Activated naive CD4-positive, alpha-beta T cell treated with anti-CD3 and anti-CD28 coated beads, Interleukin-2, amount 10 ng/mL, durations not matched to agents 7 days and 5 days (primary cell): ENCODE data around the gene ZNF184.

Source experiments
- CTCF ChIA-PET: fragments of 350-600 bp; sonication (Branson Sonifier 250); formaldehyde crosslinking; loops from one replicate; lab custom pipeline; 2021; ENCODE audit warnings: antibody characterized with exemption; lab: Charles Lee
- DNase-seq: peaks from one replicate; pipeline ENCODE4 v3.0.0-alpha.2; 2020
- H3K27ac Mint-ChIP-seq: one replicate; pipeline ENCODE4 v1.8.0; 2021; ENCODE audit warnings: mild to moderate bottlenecking, moderate library complexity, mixed read lengths
- H3K27me3 Mint-ChIP-seq: one replicate; pipeline ENCODE4 v1.8.0; 2021; ENCODE audit warnings: mild to moderate bottlenecking, mixed read lengths
- H3K36me3 Mint-ChIP-seq: one replicate; pipeline ENCODE4 v1.8.0; 2021; ENCODE audit warnings: mixed read lengths
- H3K4me1 Mint-ChIP-seq: one replicate; pipeline ENCODE4 v1.8.0; 2021; ENCODE audit warnings: mixed read lengths
- H3K4me3 Mint-ChIP-seq: one replicate; pipeline ENCODE4 v1.8.0; 2021; ENCODE audit warnings: mild to moderate bottlenecking, moderate library complexity, mixed read lengths
- H3K9me3 Mint-ChIP-seq: one replicate; pipeline ENCODE4 v1.8.0; 2021; ENCODE audit warnings: mixed read lengths

The ZNF184 gene

DNA sequence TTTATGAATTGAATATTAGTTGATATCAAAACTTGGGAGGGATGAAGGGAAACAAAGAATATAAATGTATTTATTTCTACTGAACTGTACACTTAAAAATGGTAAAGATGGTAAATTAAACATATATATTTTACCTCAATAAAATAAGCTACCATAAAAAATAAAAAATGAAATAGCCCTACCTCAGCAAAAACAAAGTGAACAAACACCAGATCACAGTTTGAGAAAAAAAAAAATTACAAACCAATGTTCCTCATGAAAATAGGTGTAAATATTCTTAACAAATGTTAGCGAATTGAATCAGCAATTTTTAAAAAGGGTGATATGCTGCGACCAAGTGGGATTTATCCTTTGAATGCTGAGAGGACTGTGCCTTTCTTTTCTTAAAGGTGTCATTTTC lies 28.3 kb upstream of the ZNF184 start:
- Mint-ChIP-seq H3K27ac (no peak overlapping the region), H3K9me3 (peaks cover 2% of the 10 kb centered on the region), H3K4me3 (no peak overlapping the region), H3K4me1 (peaks cover 24% of the 10 kb centered on the region), H3K36me3 (peaks cover 2% of the 10 kb centered on the region), H3K27me3 (peaks cover 58% of the 10 kb centered on the region)
- no peak for DNase-seq
- CTCF ChIA-PET: no interaction called here

DNA sequence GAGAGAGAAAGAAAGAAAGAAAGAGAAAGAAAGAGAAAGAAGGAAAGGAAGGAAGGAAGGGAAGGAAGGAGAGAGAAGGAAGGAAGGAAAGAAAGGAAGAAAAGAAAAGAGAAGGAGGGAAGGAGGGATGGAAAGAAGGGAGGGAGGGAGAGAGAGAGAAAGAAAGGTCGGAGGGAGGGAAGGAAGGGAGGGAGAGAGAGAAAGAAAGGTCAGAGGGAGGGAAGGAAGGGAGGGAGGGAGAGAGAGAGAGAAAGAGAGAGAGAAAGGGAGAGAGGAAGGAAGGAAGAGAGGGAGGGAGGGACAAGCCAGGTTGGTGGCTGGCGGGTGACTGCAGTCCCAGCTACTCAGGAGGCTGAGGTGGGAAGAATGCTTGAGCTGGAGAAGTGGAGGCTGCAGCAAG lies 27.3 kb upstream of the ZNF184 start:
- Mint-ChIP-seq H3K4me1 (peaks cover 34% of the 10 kb centered on the region), H3K36me3 (peaks cover 5% of the 10 kb centered on the region), H3K27me3 (peaks cover 60% of the 10 kb centered on the region), H3K4me3 (no peak overlapping the region), H3K9me3 (peaks cover 2% of the 10 kb centered on the region), H3K27ac (no peak overlapping the region)
- no peak for DNase-seq
- CTCF ChIA-PET: no interaction called here

DNA sequence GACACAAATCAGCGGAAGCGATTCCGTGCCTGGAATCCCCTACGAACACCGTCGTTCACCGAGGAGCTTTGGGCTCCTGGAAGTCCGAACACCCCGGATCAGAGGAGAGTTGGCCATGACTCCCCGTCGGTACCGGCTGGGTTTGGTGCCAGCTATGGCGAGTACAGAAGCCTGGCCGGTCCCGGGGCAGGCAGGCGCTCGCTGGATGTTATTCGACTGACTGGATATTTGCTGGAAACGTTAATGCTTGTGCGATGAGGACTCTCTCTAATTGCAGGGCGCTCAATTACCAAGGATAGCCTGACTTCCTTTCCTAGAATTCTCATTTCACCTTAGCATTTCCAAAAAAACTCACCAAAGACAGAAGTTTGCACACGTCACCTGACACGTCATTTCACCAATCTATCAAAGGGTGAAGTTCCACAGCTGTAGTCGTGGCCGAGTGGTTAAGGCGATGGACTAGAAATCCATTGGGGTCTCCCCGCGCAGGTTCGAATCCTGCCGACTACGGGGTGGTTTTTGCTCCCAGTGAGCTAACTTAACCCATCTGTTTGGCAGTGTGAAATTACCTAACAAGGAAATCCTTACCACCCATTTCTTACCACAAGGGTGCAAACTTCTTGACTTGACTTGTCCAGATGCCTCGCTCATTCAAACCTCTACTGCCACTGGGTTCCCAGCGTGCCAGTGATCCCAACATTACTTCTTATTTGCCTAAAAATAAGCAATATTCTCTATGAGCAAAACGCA lies 22.7 kb upstream of the ZNF184 start:
- Mint-ChIP-seq H3K27me3 (peaks cover 57% of the 10 kb centered on the region), H3K4me1 (peaks cover 17% of the 10 kb centered on the region), H3K9me3 (peaks cover 2% of the 10 kb centered on the region), H3K36me3 (peaks cover 5% of the 10 kb centered on the region), H3K4me3 (peak overlapping the region; percentile 60), H3K27ac (peak overlapping the region; percentile 28)
- DNase-seq: peak; percentile 39
- CTCF ChIA-PET: interaction anchor here (0.6 to 1.5 kb wide), 2 partner anchors 114 to 191 kb away, joined by 4 read pairs; no protein-coding TSS in a partner anchor

DNA sequence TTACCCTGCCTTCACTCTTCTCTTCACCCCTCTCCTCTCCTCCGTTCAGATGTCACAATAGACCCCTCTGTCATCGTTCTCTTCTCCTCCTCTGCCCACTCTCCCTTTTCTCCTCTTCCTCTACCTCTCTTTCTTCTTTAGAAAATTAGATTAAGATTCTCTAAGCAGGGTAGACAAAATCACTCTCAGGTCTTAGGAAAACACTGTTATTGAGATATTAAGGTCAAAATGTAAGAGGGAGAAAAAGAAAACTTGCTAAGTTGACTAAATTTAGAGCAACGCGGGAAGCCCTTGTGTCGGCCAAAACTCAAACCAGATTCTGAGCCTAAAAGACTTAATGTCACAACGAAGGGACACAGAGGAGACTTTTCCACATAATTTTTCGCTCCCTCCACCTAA lies 22.1 kb upstream of the ZNF184 start:
- no peak overlapping the region for H3K27ac Mint-ChIP-seq

DNA sequence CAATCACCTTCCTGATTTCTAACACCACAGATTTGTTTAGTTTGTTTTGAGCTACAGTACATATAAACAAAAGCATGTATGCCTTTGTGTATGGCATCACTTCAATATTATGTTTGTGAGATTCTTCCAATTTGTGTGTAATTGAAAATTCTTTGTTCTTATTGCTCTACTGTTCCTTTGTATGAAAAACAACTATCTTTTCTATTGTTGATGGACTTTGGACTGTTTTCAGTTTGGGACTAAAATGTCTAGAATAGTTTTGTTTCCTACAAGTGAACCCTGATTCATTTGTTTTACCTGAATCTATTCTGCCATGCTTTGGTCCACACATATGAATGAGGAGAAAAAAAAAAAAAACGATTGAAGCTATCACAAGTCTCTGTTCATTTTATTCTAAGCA lies 21.2 kb upstream of the ZNF184 start:
- CTCF ChIA-PET: no interaction called here
- peaks cover 2% of the 10 kb centered on the region for H3K9me3 Mint-ChIP-seq
- H3K27ac Mint-ChIP-seq: no peak overlapping the region
- peaks cover 17% of the 10 kb centered on the region for H3K4me1 Mint-ChIP-seq
- H3K27me3 Mint-ChIP-seq: peaks cover 44% of the 10 kb centered on the region
- no peak for DNase-seq
- no peak overlapping the region for H3K4me3 Mint-ChIP-seq
- peaks cover 5% of the 10 kb centered on the region for H3K36me3 Mint-ChIP-seq

More for the DNA sequence above, 22.1 kb upstream of the ZNF184 start:
- Mint-ChIP-seq H3K9me3 (peaks cover 2% of the 10 kb centered on the region), H3K4me3 (peak overlapping the region; percentile 60), H3K4me1 (peaks cover 17% of the 10 kb centered on the region), H3K36me3 (peaks cover 5% of the 10 kb centered on the region), H3K27me3 (peaks cover 51% of the 10 kb centered on the region)
- no peak for DNase-seq
- CTCF ChIA-PET: interaction anchor here (1.5 kb wide), 1 partner anchor 114 kb away, joined by 4 read pairs; no protein-coding TSS in a partner anchor

DNA sequence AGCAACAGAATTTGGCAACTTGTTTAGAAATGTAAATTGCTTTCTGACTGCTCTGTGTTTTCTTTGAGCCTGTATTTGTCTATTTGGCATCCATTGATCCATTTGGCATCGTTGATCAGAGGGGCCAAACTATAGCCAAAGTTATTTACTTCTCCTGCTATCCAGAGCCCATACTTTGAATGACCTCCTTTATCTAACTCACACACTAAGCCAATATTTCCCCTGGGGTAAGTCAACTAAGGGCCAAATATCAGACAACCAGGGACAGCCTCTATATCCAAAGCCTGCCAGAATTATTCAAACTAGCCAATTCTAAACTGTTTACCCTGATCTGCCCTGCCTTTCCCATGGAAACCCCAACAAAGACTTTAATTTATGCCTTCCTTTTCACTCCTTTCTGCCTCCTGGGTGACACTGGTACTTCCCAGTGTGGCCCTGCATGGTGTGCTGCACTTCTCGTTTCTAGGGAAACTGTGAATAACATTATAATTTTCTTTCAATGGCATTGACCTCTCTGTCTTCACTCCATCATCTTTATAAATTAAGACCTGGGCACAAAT lies 19.8 kb upstream of the ZNF184 start:
- H3K4me3 Mint-ChIP-seq: no peak overlapping the region
- peaks cover 2% of the 10 kb centered on the region for H3K9me3 Mint-ChIP-seq
- H3K36me3 Mint-ChIP-seq: peaks cover 5% of the 10 kb centered on the region
- no peak for DNase-seq
- peaks cover 17% of the 10 kb centered on the region for H3K4me1 Mint-ChIP-seq
- CTCF ChIA-PET: interaction anchor here (0.6 kb wide), 1 partner anchor 115 kb away, joined by 4 read pairs; no protein-coding TSS in a partner anchor
- peaks cover 33% of the 10 kb centered on the region for H3K27me3 Mint-ChIP-seq
- H3K27ac Mint-ChIP-seq: no peak overlapping the region

DNA sequence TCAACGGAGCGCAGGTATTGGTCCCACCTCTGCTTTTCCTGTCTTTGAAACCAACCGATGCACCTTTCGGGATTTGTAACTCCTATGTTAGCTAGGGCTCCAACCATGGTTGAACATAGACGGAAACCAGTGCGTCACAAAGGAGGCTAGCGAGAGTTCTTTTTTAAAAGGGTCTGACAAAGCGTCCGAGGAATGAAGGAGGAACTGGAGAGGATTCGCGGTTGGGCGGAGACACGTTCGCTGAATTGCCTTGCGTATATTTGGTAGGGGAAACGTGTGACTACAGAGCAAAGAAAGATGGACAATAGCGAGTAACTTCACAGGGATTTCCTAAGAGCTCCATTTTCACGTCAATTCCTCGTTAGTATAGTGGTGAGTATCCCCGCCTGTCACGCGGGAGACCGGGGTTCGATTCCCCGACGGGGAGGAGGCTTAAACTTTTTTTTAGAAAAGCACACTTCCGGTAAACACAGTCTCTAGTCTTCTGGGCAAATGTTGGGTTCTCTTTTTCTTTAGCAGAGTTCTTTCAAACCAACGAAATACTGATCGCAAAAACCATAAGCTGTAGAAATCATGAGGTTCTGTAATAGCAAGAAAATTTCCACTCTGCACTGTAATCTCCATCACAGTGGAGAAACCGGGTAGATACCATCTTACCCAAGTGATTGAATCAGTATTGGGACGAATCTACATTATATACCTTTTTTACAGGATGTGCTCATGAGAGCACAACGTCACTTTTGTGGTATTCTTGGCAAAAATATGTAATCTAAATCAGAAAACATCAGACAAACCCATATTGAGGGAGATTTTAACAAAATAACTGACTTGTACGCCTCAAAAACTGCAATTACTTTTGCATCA lies 6.6 kb upstream of the ZNF184 start:
- peaks cover 11% of the 10 kb centered on the region for H3K4me1 Mint-ChIP-seq
- peaks cover 2% of the 10 kb centered on the region for H3K36me3 Mint-ChIP-seq
- no peak overlapping the region for H3K27ac Mint-ChIP-seq

DNA sequence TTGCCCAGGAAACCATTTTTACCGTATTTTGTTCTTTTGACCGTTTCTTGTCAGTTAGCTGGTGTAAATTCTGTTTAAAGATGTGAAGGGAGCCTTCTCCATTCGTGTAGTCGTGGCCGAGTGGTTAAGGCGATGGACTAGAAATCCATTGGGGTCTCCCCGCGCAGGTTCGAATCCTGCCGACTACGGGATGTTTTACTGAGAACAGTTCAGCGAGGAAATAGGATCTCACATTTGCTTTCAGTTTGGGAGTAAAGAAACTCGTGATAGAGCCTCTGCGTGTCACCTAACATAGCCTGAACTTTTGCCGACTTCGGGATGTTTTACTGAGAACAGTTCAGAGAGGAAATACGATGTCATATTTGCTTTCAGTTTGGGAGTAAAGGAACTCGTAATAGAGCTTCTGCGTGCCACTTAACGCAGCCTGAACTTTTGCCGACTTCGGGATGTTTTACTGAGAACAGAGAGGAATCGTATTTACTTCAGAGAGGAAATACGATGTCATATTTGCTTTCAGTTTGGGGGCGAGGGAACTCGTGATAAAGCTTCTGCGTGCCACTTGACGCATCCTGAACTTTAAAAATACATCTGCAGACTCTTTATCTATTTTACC lies 5.9 kb upstream of the ZNF184 start:
- peak; percentile 90 for DNase-seq
- H3K4me3 Mint-ChIP-seq: no peak overlapping the region
- H3K4me1 Mint-ChIP-seq: peaks cover 11% of the 10 kb centered on the region
- H3K9me3 Mint-ChIP-seq: no peaks in the 10 kb centered on the region
- no peak overlapping the region for H3K27ac Mint-ChIP-seq
- H3K36me3 Mint-ChIP-seq: peaks cover 2% of the 10 kb centered on the region
- CTCF ChIA-PET: no interaction called here
- peaks cover 9% of the 10 kb centered on the region for H3K27me3 Mint-ChIP-seq

More for the DNA sequence above, 6.6 kb upstream of the ZNF184 start:
- DNase-seq: peak; percentile 85
- H3K27me3 Mint-ChIP-seq: peaks cover 9% of the 10 kb centered on the region
- no peak overlapping the region for H3K4me3 Mint-ChIP-seq
- CTCF ChIA-PET: interaction anchor here (0.6 kb wide), 1 partner anchor 39 kb away, joined by 4 read pairs; no protein-coding TSS in a partner anchor
- no peaks in the 10 kb centered on the region for H3K9me3 Mint-ChIP-seq

DNA sequence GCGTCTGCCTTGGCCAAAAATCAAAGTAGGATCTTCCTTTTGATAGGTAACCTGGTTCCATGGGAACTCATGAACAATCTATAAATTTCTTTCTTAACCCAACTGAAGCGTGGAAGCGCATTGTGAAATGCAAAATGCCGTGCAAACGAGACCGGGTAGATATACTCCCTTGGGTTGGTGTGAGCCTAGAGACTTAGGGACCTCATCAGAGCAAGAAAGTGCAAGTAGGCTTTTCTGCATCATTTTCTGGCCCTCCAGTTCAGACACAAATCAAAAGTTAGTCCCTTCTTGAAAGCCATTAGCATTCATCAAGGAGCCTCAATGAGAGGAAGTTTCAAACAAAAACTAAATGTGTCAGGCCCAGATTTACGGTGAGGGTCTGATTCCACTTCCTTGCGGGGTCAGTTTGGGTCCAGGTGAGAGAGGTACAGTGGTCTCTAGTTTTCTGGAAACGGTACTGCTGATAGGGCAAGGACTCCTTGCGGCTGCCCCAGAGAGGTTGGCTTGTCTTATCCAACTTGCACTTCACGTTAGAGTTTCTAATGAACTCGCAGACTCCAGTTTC lies 5.3 kb upstream of the ZNF184 start:
- H3K4me1 Mint-ChIP-seq: peaks cover 11% of the 10 kb centered on the region
- H3K4me3 Mint-ChIP-seq: no peak overlapping the region
- H3K27me3 Mint-ChIP-seq: peaks cover 9% of the 10 kb centered on the region
- CTCF ChIA-PET: no interaction called here
- DNase-seq: no peak
- H3K9me3 Mint-ChIP-seq: no peaks in the 10 kb centered on the region
- H3K27ac Mint-ChIP-seq: no peak overlapping the region
- H3K36me3 Mint-ChIP-seq: peaks cover 2% of the 10 kb centered on the region

DNA sequence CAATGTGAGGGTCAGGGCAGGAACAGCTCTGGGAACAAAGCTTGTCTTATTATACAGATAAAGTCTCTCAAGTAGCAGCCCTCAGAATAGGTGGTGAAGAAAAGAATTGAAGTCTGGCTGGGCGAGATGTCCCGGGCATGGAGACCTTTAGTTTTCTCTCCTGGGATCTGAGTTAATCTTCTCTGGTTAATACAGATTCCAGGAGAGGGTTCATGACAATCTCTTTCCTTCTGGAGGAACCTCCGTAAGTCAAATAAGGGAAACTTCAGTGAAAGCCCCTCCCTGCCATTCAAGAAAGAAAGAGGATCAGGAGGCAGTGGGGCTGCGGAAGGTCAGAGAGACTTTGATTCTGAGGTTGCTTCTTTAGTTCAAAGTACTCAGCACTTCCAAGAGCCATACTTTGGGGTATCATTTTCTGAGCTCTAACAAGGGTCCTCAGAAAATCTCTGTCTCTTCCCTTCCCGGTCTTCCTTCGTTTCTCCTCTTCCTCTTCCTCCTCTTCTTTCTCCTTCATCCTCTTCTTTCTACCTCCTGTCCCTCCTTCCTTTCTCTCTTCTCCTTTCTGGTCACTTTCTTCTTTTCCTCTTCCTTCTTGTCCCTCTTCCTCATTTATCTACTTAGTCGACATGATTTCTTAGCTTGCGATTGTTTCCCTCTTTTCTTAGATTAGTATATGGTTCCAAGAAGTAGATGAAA lies 4.6 kb upstream of the ZNF184 start:
- Mint-ChIP-seq H3K4me1 (peaks cover 11% of the 10 kb centered on the region), H3K27ac (peak overlapping the region; percentile 63), H3K9me3 (no peaks in the 10 kb centered on the region), H3K4me3 (peak overlapping the region; percentile 53), H3K27me3 (peaks cover 12% of the 10 kb centered on the region), H3K36me3 (peaks cover 3% of the 10 kb centered on the region)
- no peak for DNase-seq
- CTCF ChIA-PET: interaction anchor here (0.7 to 0.8 kb wide), 2 partner anchors 17 to 30 kb away, joined by 3 read pairs; no protein-coding TSS in a partner anchor

DNA sequence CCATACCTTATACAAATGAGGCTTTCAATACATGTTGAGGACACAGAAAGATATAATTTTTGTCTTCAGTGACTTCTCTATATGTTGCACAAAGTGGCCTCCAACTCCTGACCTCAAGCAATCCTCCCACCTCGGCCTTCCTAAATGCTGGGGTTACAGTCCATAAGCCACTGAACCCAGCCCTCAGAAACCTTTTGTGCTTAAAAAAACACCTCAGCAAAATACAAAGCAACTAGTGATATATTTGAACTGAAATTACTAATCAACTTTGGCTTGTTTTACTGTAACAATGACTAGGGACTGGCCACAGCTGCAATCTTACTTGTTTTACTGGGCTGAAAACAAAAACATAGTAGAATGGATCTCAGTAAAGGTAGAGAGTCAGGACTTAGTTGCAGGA lies 3.2 kb upstream of the ZNF184 start:
- peaks cover 22% of the 10 kb centered on the region for H3K4me1 Mint-ChIP-seq
- H3K9me3 Mint-ChIP-seq: no peaks in the 10 kb centered on the region
- H3K4me3 Mint-ChIP-seq: no peak overlapping the region
- CTCF ChIA-PET: no interaction called here
- no peak overlapping the region for H3K27ac Mint-ChIP-seq
- no peak for DNase-seq
- H3K27me3 Mint-ChIP-seq: peaks cover 7% of the 10 kb centered on the region
- H3K36me3 Mint-ChIP-seq: peaks cover 12% of the 10 kb centered on the region

DNA sequence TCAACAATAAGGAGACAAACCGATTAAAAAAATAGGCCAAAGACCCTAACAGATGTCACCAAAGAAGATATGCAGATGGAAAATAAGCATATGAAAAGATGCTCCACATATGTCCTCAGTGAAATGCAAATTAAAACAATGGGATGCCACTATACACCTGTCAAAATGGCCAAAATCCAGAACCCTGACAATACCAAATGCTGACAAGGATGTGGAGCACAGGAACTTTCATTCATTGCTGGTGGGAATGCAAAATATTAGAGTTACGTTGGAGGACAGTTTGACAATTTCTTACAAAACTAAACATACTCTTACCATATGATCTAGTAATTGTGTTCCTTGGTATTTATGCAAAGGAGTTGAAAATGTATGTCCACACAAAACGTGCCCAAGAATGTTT lies 1.8 kb upstream of the ZNF184 start:
- Mint-ChIP-seq H3K36me3 (peaks cover 23% of the 10 kb centered on the region), H3K4me3 (no peak overlapping the region), H3K27me3 (peaks cover 7% of the 10 kb centered on the region), H3K9me3 (no peaks in the 10 kb centered on the region), H3K4me1 (peaks cover 30% of the 10 kb centered on the region), H3K27ac (no peak overlapping the region)
- CTCF ChIA-PET: no interaction called here
- DNase-seq: no peak

DNA sequence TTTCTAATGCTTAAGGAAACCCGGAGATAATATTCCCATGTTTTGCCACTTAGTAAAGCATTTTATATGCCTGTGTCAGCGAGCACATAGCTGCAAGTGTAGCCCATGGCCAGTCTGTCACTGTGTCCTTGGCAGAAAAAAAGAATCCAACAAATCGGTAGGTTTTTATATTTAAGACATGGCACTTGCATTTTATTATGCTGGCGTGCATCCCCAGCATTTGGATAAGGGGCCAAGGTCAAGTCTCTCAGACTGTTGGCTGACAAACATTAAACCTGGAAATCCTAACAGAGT lies 1.2 kb upstream of the ZNF184 start:
- DNase-seq: no peak
- CTCF ChIA-PET: no interaction called here
- Mint-ChIP-seq H3K36me3 (peaks cover 29% of the 10 kb centered on the region), H3K4me1 (peaks cover 34% of the 10 kb centered on the region), H3K9me3 (peaks cover under 1% of the 10 kb centered on the region), H3K27me3 (peaks cover 7% of the 10 kb centered on the region), H3K27ac (peak overlapping the region; percentile 50), H3K4me3 (peak overlapping the region; percentile 93)
